Panc1 (cell line): Measurements from ENCODE around the gene NELFCD.

Source experiments
- POLR2AphosphoS5 ChIP-seq: IDR thresholded peaks from 2 replicates; pipeline ENCODE4 v1.6.1; 2012; ENCODE audit warnings: mild to moderate bottlenecking, low read depth, low read length, moderate library complexity
- SIN3A ChIP-seq: IDR thresholded peaks from 2 replicates; pipeline ENCODE4 v1.6.1; 2012; ENCODE audit warnings: low read depth, mild to moderate bottlenecking, low read length, moderate library complexity, borderline replicate concordance; ENCODE audit not compliant: insufficient read depth
- TF ChIP-seq, protein P1 (sequence below): fragments of 450-650 bp; IDR thresholded peaks from 2 replicates; pipeline ENCODE4 v1.5.1; 2017; ENCODE audit warnings: mild to moderate bottlenecking
- TF ChIP-seq, protein P2 (sequence below), 2 experiments: IDR thresholded peaks; 2 replicates each; pipeline ENCODE4 v1.6.1; 2011 to 2012; ENCODE audit warnings: low read depth in 2 of 2, control low read depth in 1 of 2, low read length in 1 of 2, mild to moderate bottlenecking in 1 of 2, moderate library complexity in 1 of 2; ENCODE audit not compliant: insufficient read depth in 1 of 2

DNA sequence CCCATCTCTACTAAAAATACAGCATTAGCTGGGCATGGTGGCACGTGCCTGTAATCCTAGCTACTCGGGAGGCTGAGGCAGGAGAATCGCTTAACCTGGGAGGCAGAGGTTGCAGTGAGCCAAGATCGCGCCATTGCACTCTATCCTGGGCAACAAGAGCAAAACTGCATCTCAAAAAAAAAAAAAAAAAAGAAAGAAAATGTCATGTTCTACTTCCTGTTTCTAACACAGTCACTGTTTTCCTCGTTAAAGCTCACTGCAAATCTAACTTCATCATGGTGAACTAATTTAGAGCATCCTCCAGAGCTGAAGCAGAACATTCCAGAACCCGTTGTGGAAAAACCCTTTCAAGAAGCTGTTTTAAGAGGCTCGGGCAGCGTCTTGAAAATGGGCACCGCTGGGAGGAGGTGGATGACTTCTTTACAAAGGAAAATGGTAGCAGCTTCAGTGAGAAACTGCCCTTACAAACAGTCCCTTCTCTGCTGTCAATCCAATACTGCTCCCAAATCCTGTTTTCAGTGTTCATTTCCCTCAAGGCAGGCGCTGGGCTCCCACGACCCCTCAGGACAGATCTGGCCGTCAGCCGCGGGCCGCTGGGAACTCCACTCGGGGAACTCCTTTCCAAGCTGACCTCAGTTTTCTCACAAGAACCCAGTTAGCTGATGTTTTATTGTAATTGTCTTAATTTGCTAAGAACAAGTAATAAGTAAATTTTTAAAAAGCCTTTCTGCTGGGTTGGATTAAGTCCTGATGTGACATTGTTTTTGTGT, 13.5 kb downstream of the NELFCD start:
- TF ChIP-seq SIN3A (no peak), POLR2AphosphoS5 (no peak)
- TF ChIP-seq, protein P1, sequence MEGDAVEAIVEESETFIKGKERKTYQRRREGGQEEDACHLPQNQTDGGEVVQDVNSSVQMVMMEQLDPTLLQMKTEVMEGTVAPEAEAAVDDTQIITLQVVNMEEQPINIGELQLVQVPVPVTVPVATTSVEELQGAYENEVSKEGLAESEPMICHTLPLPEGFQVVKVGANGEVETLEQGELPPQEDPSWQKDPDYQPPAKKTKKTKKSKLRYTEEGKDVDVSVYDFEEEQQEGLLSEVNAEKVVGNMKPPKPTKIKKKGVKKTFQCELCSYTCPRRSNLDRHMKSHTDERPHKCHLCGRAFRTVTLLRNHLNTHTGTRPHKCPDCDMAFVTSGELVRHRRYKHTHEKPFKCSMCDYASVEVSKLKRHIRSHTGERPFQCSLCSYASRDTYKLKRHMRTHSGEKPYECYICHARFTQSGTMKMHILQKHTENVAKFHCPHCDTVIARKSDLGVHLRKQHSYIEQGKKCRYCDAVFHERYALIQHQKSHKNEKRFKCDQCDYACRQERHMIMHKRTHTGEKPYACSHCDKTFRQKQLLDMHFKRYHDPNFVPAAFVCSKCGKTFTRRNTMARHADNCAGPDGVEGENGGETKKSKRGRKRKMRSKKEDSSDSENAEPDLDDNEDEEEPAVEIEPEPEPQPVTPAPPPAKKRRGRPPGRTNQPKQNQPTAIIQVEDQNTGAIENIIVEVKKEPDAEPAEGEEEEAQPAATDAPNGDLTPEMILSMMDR: no peak
- TF ChIP-seq, protein P2, sequence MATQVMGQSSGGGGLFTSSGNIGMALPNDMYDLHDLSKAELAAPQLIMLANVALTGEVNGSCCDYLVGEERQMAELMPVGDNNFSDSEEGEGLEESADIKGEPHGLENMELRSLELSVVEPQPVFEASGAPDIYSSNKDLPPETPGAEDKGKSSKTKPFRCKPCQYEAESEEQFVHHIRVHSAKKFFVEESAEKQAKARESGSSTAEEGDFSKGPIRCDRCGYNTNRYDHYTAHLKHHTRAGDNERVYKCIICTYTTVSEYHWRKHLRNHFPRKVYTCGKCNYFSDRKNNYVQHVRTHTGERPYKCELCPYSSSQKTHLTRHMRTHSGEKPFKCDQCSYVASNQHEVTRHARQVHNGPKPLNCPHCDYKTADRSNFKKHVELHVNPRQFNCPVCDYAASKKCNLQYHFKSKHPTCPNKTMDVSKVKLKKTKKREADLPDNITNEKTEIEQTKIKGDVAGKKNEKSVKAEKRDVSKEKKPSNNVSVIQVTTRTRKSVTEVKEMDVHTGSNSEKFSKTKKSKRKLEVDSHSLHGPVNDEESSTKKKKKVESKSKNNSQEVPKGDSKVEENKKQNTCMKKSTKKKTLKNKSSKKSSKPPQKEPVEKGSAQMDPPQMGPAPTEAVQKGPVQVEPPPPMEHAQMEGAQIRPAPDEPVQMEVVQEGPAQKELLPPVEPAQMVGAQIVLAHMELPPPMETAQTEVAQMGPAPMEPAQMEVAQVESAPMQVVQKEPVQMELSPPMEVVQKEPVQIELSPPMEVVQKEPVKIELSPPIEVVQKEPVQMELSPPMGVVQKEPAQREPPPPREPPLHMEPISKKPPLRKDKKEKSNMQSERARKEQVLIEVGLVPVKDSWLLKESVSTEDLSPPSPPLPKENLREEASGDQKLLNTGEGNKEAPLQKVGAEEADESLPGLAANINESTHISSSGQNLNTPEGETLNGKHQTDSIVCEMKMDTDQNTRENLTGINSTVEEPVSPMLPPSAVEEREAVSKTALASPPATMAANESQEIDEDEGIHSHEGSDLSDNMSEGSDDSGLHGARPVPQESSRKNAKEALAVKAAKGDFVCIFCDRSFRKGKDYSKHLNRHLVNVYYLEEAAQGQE (IDR thresholded peaks at IDR 0.05; ENCODE audit: insufficient read depth in 1 of 2, low read depth in 2 of 2, low read length in 1 of 2): no peak
